Ishikawa (cell line): ENCODE results near the gene APPL2.

Experiments used
- CEBPB ChIP-seq: IDR thresholded peaks from 2 replicates; pipeline ENCODE4 v1.6.1; 2012
- EP300 ChIP-seq: IDR thresholded peaks from 2 replicates; pipeline ENCODE4 v1.6.1; 2012; ENCODE audit warnings: borderline replicate concordance
- MAX ChIP-seq: IDR thresholded peaks from 2 replicates; pipeline ENCODE4 v1.6.1; 2012
- NFIC ChIP-seq: IDR thresholded peaks from 2 replicates; pipeline ENCODE4 v1.6.1; 2012
- TAF1 ChIP-seq: IDR thresholded peaks from 2 replicates; pipeline ENCODE4 v1.6.1; 2012; ENCODE audit warnings: low read depth, mild to moderate bottlenecking
- TEAD4 ChIP-seq: IDR thresholded peaks from 2 replicates; pipeline ENCODE4 v1.6.1; 2012
- YY1 ChIP-seq: IDR thresholded peaks from 2 replicates; pipeline ENCODE4 v1.6.1; 2012; ENCODE audit warnings: low read depth

DNA sequence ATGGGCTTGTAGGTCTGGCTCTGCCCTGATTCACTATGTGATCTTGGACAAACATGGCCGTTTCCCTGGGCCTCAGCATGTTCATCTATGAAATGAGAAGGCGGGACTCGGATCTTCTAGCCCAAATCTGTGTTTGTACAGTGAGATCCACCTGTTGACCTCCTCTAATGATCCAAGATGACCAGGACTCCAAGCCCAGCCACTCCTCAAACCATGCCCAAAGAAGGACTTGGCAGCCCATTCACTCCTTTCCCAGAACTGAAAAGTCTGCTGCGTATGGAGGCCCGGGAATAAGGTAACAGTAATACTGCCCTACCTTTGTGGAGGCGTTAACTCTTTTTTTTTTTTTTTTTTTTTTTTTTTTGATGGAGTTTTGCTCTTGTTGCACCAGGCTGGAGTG, 39.9 kb downstream of the APPL2 start:
- TF ChIP-seq NFIC = no peak
- no peak for TF ChIP-seq MAX
- no peak for TF ChIP-seq TEAD4
- no peak for TF ChIP-seq CEBPB
- no peak for TF ChIP-seq EP300
- no peak for TF ChIP-seq TAF1
- TF ChIP-seq YY1 = no peak
